Smooth muscle cell (in vitro differentiated cells): ENCODE results near the gene IFNL1. TPM values are rescaled to one million over a fixed set of nuclear protein-coding genes. Genes with fewer than 3 reads are reported as not detected.

Source experiments
- DNase-seq: peaks from one replicate; lab custom pipeline; 2025; ENCODE audit not compliant: unreplicated experiment; lab: John Stamatoyannopoulos, UW
- H2AFZ ChIP-seq: fragments of 200-600 bp; sonication (generic); 2 replicates; pipeline ENCODE4 v1.6.0; 2016; ENCODE audit warnings: antibody characterized with exemption, low read depth, mild to moderate bottlenecking
- H3F3A ChIP-seq: fragments of 200-600 bp; sonication (generic); 2 replicates; pipeline ENCODE4 v1.6.0; 2017; ENCODE audit warnings: antibody characterized with exemption, low read depth
- H3K27ac ChIP-seq: fragments of 200-600 bp; sonication (generic); 2 replicates; pipeline ENCODE4 v1.5.1; 2016; ENCODE audit warnings: low read depth, mild to moderate bottlenecking
- H3K27me3 ChIP-seq: fragments of 200-600 bp; sonication (generic); 2 replicates; pipeline ENCODE4 v1.6.1; 2016; ENCODE audit warnings: low read depth, mild to moderate bottlenecking
- H3K36me3 ChIP-seq: fragments of 200-600 bp; sonication (generic); 2 replicates; pipeline ENCODE4 v1.5.1; 2016; ENCODE audit warnings: low read depth
- H3K4me1 ChIP-seq: fragments of 200-600 bp; sonication (generic); 2 replicates; pipeline ENCODE4 v1.5.1; 2016; ENCODE audit warnings: low read depth
- H3K4me2 ChIP-seq: fragments of 200-600 bp; sonication (generic); 2 replicates; pipeline ENCODE4 v1.6.0; 2016; ENCODE audit warnings: mild to moderate bottlenecking
- H3K4me3 ChIP-seq: fragments of 200-600 bp; sonication (generic); 2 replicates; pipeline ENCODE4 v1.5.1; 2016; ENCODE audit warnings: mild to moderate bottlenecking
- H3K79me2 ChIP-seq: fragments of 200-600 bp; sonication (generic); 2 replicates; pipeline ENCODE4 v1.6.0; 2016; ENCODE audit warnings: low read depth, mild to moderate bottlenecking
- H3K9ac ChIP-seq: fragments of 200-600 bp; sonication (generic); 2 replicates; pipeline ENCODE4 v1.6.0; 2016; ENCODE audit warnings: low read depth
- H3K9me3 ChIP-seq: fragments of 200-600 bp; sonication (generic); replicated peaks from 2 replicates; pipeline ENCODE4 v1.5.1; 2016; ENCODE audit warnings: low read depth
- H4K20me1 ChIP-seq: fragments of 200-600 bp; sonication (generic); 2 replicates; pipeline ENCODE4 v1.6.0; 2016; ENCODE audit warnings: low read depth
- CTCF ChIP-seq: fragments of 200-600 bp; sonication (generic); IDR thresholded peaks from 2 replicates; pipeline ENCODE4 v1.5.1; 2017; ENCODE audit warnings: borderline replicate concordance, mild to moderate bottlenecking, antibody characterized with exemption; ENCODE audit not compliant: insufficient read depth, poor library complexity, severe bottlenecking
- WGBS: methylation state at CpG from one replicate; pipeline ENCODE4 v1.1.7; 2016; ENCODE audit warnings: low lambda C conversion rate; 5-methylcytosine and 5-hydroxymethylcytosine counted together
- polyA plus RNA-seq: library from polyadenylated mRNA; unstranded; fragments of >200 nt; fragmentation: Nextera tagmentation; extraction: Ambion mirVana; gene quantifications from 2 replicates; pipeline ENCODE4 v1.2.1, GENCODE V29; 2016
- total RNA-seq: library from RNA; depleted of rRNA; stranded (reverse); fragments of >200 nt; gene quantifications from 2 replicates; pipeline ENCODE4 v1.2.3, GENCODE V29; 2014

Gene IFNL1
- total and polyA plus RNA-seq, 2 experiments from 2014 or later: not detected

- H3K9me3 ChIP-seq: no peaks in the 10 kb centered on the region
- H3K27ac ChIP-seq: no peak overlapping the region
- H3K79me2 ChIP-seq: no peaks in the 10 kb centered on the region
- peaks cover 42% of the 10 kb centered on the region for H3K27me3 ChIP-seq
- H3K4me2 ChIP-seq: no peak overlapping the region
- TF ChIP-seq CTCF: no peak
- no peaks in the 10 kb centered on the region for H3K4me1 ChIP-seq
- no peak overlapping the region for H3K4me3 ChIP-seq
- no peak overlapping the region for H2AFZ ChIP-seq
- no peak overlapping the region for H3K9ac ChIP-seq
- no peaks in the 10 kb centered on the region for H3K36me3 ChIP-seq
- whole genome bisulfite sequencing: 90% methylated on average over 3 of the region's 3 CpGs
- H3F3A ChIP-seq: no peaks in the 10 kb centered on the region
- no peaks in the 10 kb centered on the region for H4K20me1 ChIP-seq
- no peak for DNase-seq
Observed at GRCh38 chr19:39261704-39262103, 34.5 kb upstream of the IFNL1 start.

GRCh38 chr19:39262496-39262895 lies 33.7 kb upstream of the IFNL1 start:
- no peaks in the 10 kb centered on the region for H3F3A ChIP-seq
- no peaks in the 10 kb centered on the region for H4K20me1 ChIP-seq
- no peaks in the 10 kb centered on the region for H3K4me1 ChIP-seq
- no peak overlapping the region for H3K4me3 ChIP-seq
- no peaks in the 10 kb centered on the region for H3K36me3 ChIP-seq
- TF ChIP-seq CTCF: no peak
- no peak overlapping the region for H3K4me2 ChIP-seq
- H2AFZ ChIP-seq: no peak overlapping the region
- WGBS: 66% methylated on average over 4 of the region's 4 CpGs
- no peak overlapping the region for H3K9ac ChIP-seq
- H3K27ac ChIP-seq: no peak overlapping the region
- no peaks in the 10 kb centered on the region for H3K9me3 ChIP-seq
- no peak for DNase-seq
- no peaks in the 10 kb centered on the region for H3K79me2 ChIP-seq
- peaks cover 48% of the 10 kb centered on the region for H3K27me3 ChIP-seq

GRCh38 chr19:39263912-39264305 lies 32.3 kb upstream of the IFNL1 start:
- H3F3A ChIP-seq: no peaks in the 10 kb centered on the region
- no peaks in the 10 kb centered on the region for H3K9me3 ChIP-seq
- H3K79me2 ChIP-seq: no peaks in the 10 kb centered on the region
- TF ChIP-seq CTCF: no peak
- peaks cover 51% of the 10 kb centered on the region for H3K27me3 ChIP-seq
- no peaks in the 10 kb centered on the region for H3K36me3 ChIP-seq
- H4K20me1 ChIP-seq: no peaks in the 10 kb centered on the region
- no peak overlapping the region for H3K4me3 ChIP-seq
- WGBS: 30% methylated on average over 17 of the region's 17 CpGs
- H2AFZ ChIP-seq: no peak overlapping the region
- no peak overlapping the region for H3K4me2 ChIP-seq
- no peak overlapping the region for H3K27ac ChIP-seq
- no peaks in the 10 kb centered on the region for H3K4me1 ChIP-seq
- no peak overlapping the region for H3K9ac ChIP-seq
- no peak for DNase-seq

- peaks cover 51% of the 10 kb centered on the region for H3K27me3 ChIP-seq
- H2AFZ ChIP-seq: peak overlapping the region; percentile 31
Observed at GRCh38 chr19:39264306-39265290, 31.6 kb upstream of the IFNL1 start.

More at GRCh38 chr19:39264306-39265290, 31.6 kb upstream of the IFNL1 start:
- peak overlapping the region; percentile 65 for H3K4me2 ChIP-seq
- no peaks in the 10 kb centered on the region for H3K9me3 ChIP-seq
- H3K36me3 ChIP-seq: no peaks in the 10 kb centered on the region
- H3K27ac ChIP-seq: no peak overlapping the region
- no peaks in the 10 kb centered on the region for H4K20me1 ChIP-seq
- TF ChIP-seq CTCF: no peak
- WGBS: 7% methylated on average over 98 of the region's 102 CpGs
- H3K9ac ChIP-seq: no peak overlapping the region
- H3F3A ChIP-seq: no peaks in the 10 kb centered on the region
- no peaks in the 10 kb centered on the region for H3K4me1 ChIP-seq
- DNase-seq: no peak
- H3K4me3 ChIP-seq: peak overlapping the region; percentile 4
- H3K79me2 ChIP-seq: no peaks in the 10 kb centered on the region
